Neural progenitor cell (in vitro differentiated cells): Measurements from ENCODE around the gene HMX2. TPM values are rescaled to one million over a fixed set of nuclear protein-coding genes. Genes with fewer than 3 reads are reported as not detected.

Experiments used
- DNase-seq: peaks from one replicate; pipeline ENCODE4 v3.0.0-alpha.2; 2016; ENCODE audit warnings: low spot score
- H2AFZ ChIP-seq: fragments of 200-600 bp; sonication (generic); replicated peaks from 2 replicates; pipeline ENCODE4 v1.6.1; 2016; ENCODE audit warnings: antibody characterized with exemption
- H3F3A ChIP-seq: fragments of 200-600 bp; sonication (generic); 2 replicates; pipeline ENCODE4 v1.6.1; 2016; ENCODE audit warnings: antibody characterized with exemption, low read depth
- H3K27ac ChIP-seq: fragments of 200-600 bp; sonication (generic); 2 replicates; pipeline ENCODE4 v1.5.1; 2016; ENCODE audit warnings: mild to moderate bottlenecking
- H3K27me3 ChIP-seq: fragments of 200-600 bp; sonication (generic); 2 replicates; pipeline ENCODE4 v1.6.1; 2016; ENCODE audit warnings: mild to moderate bottlenecking, moderate library complexity
- H3K36me3 ChIP-seq: fragments of 200-600 bp; sonication (generic); 2 replicates; pipeline ENCODE4 v1.5.1; 2016
- H3K4me1 ChIP-seq: fragments of 200-600 bp; sonication (generic); 2 replicates; pipeline ENCODE4 v1.6.1; 2016; ENCODE audit warnings: mixed run types
- H3K4me2 ChIP-seq: fragments of 200-600 bp; sonication (generic); 2 replicates; pipeline ENCODE4 v1.6.1; 2016
- H3K4me3 ChIP-seq: fragments of 200-600 bp; sonication (generic); 2 replicates; pipeline ENCODE4 v1.5.1; 2016
- H3K79me2 ChIP-seq: fragments of 200-600 bp; sonication (generic); 2 replicates; pipeline ENCODE4 v1.6.1; 2016; ENCODE audit warnings: low read depth
- H3K9ac ChIP-seq: fragments of 200-600 bp; sonication (generic); 2 replicates; pipeline ENCODE4 v1.6.1; 2016
- H3K9me3 ChIP-seq: fragments of 200-600 bp; sonication (generic); 2 replicates; pipeline ENCODE4 v1.5.1; 2016; ENCODE audit warnings: low read depth
- H4K20me1 ChIP-seq: fragments of 200-600 bp; sonication (generic); 2 replicates; pipeline ENCODE4 v1.6.1; 2016; ENCODE audit warnings: low read depth
- H3K27ac Mint-ChIP-seq: 3 replicates; pipeline ENCODE4 v1.8.0; 2021; ENCODE audit warnings: mixed read lengths
- H3K27me3 Mint-ChIP-seq: 2 replicates; pipeline ENCODE4 v1.8.0; 2022; ENCODE audit warnings: low read depth, mild to moderate bottlenecking, inconsistent platforms, moderate library complexity, mixed read lengths; ENCODE audit not compliant: insufficient read depth
- H3K36me3 Mint-ChIP-seq: 3 replicates; pipeline ENCODE4 v1.8.0; 2021; ENCODE audit warnings: mixed read lengths
- H3K4me1 Mint-ChIP-seq: 3 replicates; pipeline ENCODE4 v1.8.0; 2021; ENCODE audit warnings: mixed read lengths
- H3K4me3 Mint-ChIP-seq: 3 replicates; pipeline ENCODE4 v1.8.0; 2021; ENCODE audit warnings: mild to moderate bottlenecking, moderate library complexity, mixed read lengths
- H3K9me3 Mint-ChIP-seq: 3 replicates; pipeline ENCODE4 v1.8.0; 2020; ENCODE audit warnings: mixed read lengths
- EZH2 ChIP-seq: fragments of 200-600 bp; sonication (generic); IDR thresholded peaks from 2 replicates; pipeline ENCODE4 v1.6.1; 2017; ENCODE audit warnings: antibody characterized with exemption, mild to moderate bottlenecking, moderate library complexity
- EZH2phosphoT487 ChIP-seq: fragments of 200-600 bp; sonication (generic); IDR thresholded peaks from 2 replicates; pipeline ENCODE4 v1.6.1; 2017; ENCODE audit warnings: antibody characterized with exemption
- total RNA-seq: library from RNA; depleted of rRNA; stranded (reverse); fragments of >200 nt; gene quantifications from 2 replicates; pipeline ENCODE4 v1.2.3, GENCODE V29; 2015; ENCODE audit warnings: low replicate concordance
- TF ChIP-seq, protein P1 (sequence below): fragments of 200-600 bp; sonication (generic); IDR thresholded peaks from 2 replicates; pipeline ENCODE4 v1.5.1; 2017; ENCODE audit warnings: antibody characterized with exemption, mild to moderate bottlenecking

Gene HMX2
- total RNA-seq, 1 donor from 2014 or later: 0.21 TPM

DNA sequence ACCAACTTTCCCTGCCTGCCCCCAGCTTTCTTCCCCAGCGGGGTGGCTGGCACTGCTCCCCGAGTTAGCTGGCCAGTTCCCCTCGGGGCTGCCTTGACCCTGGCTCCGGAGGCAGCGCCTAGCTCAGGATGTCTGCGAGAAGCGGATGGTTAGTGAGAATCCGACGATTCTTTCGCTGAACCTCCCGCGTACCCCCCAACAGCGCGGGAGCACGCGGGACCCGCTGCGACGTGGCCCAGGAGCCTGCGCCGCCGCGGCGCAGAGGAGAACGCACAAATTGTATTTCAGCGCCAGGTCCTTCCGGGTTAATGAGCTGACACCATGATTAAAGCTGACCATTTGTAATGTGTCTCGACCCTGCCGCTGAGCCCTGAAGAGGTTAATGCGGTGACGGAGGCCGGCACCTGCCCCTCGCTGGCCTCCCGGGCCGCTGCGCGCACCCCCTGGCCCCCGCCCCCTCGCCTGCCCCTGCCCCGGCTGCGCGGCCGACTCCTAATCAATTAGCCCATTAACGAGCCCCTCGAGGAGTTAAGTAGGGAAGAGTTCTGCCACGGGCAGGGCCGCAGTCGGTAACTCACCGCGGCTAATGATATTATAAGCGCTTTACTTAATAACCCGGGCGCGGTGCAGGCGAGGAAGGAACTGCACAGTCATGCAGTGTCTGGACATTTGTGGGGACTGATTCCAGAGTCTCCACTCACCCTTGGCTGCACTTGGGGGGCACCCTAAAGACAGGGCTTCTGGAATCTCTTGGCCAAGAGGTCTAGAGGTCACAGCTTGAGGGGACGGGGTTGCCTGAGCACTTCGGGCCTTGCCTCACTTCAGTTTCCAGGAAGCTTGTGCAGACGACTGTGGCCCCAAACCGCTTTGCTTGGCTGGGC lies 1.7 kb upstream of the HMX2 start:
- Mint-ChIP-seq H3K27ac (no peak overlapping the region), H3K27me3 (peaks cover 86% of the 10 kb centered on the region), H3K36me3 (no peaks in the 10 kb centered on the region), H3K4me3 (peak overlapping the region; percentile 73), H3K9me3 (peaks cover 2% of the 10 kb centered on the region), H3K4me1 (peaks cover 30% of the 10 kb centered on the region)
- peak overlapping the region; percentile 19 for H3K4me3 ChIP-seq
- H3K4me1 ChIP-seq: peaks cover 45% of the 10 kb centered on the region
- H3K4me2 ChIP-seq: peak overlapping the region; percentile 71
- no peak overlapping the region for H3K9ac ChIP-seq
- no peaks in the 10 kb centered on the region for H3K9me3 ChIP-seq
- H3K36me3 ChIP-seq: no peaks in the 10 kb centered on the region
- DNase-seq: peak; percentile 71
- H3K79me2 ChIP-seq: no peaks in the 10 kb centered on the region
- H3K27ac ChIP-seq: no peak overlapping the region
- peaks cover 53% of the 10 kb centered on the region for H3F3A ChIP-seq
- peaks cover 90% of the 10 kb centered on the region for H4K20me1 ChIP-seq
- H3K27me3 ChIP-seq: peaks cover 100% of the 10 kb centered on the region
- H2AFZ ChIP-seq: no peak overlapping the region
- TF ChIP-seq, protein P1, sequence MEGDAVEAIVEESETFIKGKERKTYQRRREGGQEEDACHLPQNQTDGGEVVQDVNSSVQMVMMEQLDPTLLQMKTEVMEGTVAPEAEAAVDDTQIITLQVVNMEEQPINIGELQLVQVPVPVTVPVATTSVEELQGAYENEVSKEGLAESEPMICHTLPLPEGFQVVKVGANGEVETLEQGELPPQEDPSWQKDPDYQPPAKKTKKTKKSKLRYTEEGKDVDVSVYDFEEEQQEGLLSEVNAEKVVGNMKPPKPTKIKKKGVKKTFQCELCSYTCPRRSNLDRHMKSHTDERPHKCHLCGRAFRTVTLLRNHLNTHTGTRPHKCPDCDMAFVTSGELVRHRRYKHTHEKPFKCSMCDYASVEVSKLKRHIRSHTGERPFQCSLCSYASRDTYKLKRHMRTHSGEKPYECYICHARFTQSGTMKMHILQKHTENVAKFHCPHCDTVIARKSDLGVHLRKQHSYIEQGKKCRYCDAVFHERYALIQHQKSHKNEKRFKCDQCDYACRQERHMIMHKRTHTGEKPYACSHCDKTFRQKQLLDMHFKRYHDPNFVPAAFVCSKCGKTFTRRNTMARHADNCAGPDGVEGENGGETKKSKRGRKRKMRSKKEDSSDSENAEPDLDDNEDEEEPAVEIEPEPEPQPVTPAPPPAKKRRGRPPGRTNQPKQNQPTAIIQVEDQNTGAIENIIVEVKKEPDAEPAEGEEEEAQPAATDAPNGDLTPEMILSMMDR: no peak
- TF ChIP-seq EZH2 (peak; percentile 85), EZH2phosphoT487 (peak; percentile 73)

DNA sequence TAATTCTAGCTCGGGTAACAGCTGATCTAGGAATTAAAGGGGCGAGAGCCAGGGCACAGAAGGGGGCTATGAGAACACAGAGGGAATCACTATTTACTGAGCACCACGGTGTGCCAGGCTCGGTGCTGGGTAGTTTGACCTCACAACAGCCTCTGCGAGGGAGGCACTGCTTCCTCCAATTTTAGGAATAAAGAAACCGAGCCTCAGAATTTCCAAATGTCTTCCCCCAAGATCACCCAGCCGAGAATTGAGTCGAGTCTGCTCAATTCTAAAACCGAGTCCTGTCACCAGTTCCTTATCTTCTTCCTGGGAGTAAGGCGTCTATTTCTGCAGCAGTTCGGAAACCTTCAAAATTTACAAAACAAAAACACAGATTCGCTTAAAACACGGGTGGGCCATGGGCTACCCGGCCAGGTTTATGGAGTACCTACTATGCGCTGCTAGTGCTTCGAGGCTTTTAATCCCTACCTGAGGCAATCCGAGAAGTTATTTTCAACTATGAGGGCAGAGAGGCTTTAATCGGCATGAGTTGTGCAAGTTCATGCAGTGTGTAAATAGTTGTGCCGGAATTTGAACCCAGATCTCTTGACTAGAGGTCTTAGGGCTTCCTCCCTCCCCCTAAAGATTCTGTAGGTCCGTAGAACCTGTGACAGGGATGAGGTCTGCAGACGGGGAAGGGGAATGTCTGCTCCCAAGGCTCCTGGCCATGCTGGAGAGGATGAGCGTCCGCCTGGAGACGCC lies 872 bp upstream of the HMX2 start:
- Mint-ChIP-seq H3K4me1 (peaks cover 36% of the 10 kb centered on the region), H3K4me3 (peak overlapping the region; percentile 73), H3K27me3 (peaks cover 86% of the 10 kb centered on the region), H3K36me3 (no peaks in the 10 kb centered on the region), H3K27ac (no peak overlapping the region), H3K9me3 (peaks cover 2% of the 10 kb centered on the region)
- Histone ChIP-seq H3K4me3 (no peak overlapping the region), H3K27ac (no peak overlapping the region), H3F3A (peaks cover 61% of the 10 kb centered on the region), H3K27me3 (peaks cover 100% of the 10 kb centered on the region), H4K20me1 (peaks cover 90% of the 10 kb centered on the region), H3K79me2 (no peaks in the 10 kb centered on the region), H3K9me3 (no peaks in the 10 kb centered on the region), H3K36me3 (no peaks in the 10 kb centered on the region), H2AFZ (no peak overlapping the region), H3K9ac (no peak overlapping the region), H3K4me1 (peaks cover 50% of the 10 kb centered on the region), H3K4me2 (peak overlapping the region; percentile 77)
- TF ChIP-seq EZH2phosphoT487 (peak; percentile 17), EZH2 (no peak)
- TF ChIP-seq, protein P1: no peak
- DNase-seq: no peak

DNA sequence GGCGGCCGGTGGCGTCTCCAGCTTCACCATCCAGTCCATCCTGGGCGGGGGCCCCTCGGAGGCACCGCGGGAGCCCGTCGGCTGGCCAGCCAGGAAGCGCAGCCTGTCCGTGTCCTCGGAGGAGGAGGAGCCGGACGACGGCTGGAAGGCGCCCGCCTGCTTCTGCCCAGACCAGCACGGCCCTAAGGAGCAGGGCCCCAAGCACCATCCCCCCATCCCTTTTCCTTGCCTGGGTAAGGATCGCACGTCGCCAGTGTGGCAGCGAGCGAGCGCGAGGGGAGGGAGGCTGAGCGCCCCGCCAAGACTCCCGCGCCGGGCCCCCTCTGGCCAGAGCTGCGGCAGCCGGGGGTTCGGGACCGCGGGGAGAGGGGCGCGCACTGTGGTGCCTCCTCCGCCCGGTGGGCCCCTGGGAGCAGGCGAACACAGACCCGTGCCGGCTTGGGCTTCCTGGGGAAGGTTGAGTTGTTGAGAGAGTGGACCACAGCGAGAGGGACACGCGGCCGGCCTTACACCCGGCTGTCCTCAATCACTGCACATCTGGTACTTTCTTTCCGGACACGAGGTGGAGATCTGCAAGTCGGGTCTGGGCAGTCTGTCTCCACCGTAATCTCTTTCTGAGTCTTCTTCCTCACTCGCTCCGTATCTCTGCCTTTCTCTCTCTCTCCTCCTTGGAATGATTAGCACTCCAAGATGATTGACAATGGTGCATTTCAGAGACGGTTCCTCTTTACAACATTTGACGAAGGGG lies 652 bp downstream of the HMX2 start:
- no peak overlapping the region for H3K27ac Mint-ChIP-seq
- H3K4me3 ChIP-seq: peak overlapping the region; percentile 41

More for the DNA sequence above, 652 bp downstream of the HMX2 start:
- Mint-ChIP-seq H3K4me1 (peaks cover 34% of the 10 kb centered on the region), H3K27me3 (peaks cover 76% of the 10 kb centered on the region), H3K36me3 (no peaks in the 10 kb centered on the region), H3K9me3 (peaks cover 2% of the 10 kb centered on the region), H3K4me3 (peak overlapping the region; percentile 68)
- Histone ChIP-seq H3F3A (peaks cover 56% of the 10 kb centered on the region), H3K79me2 (no peaks in the 10 kb centered on the region), H3K4me2 (peak overlapping the region; percentile 77), H3K9me3 (no peaks in the 10 kb centered on the region), H3K27ac (no peak overlapping the region), H3K36me3 (no peaks in the 10 kb centered on the region), H3K4me1 (peaks cover 37% of the 10 kb centered on the region), H3K9ac (no peak overlapping the region), H2AFZ (no peak overlapping the region), H4K20me1 (peaks cover 76% of the 10 kb centered on the region), H3K27me3 (peaks cover 100% of the 10 kb centered on the region)
- DNase-seq: peak; percentile 66
- TF ChIP-seq, protein P1: no peak
- peak; percentile 70 for TF ChIP-seq EZH2
- peak; percentile 67 for TF ChIP-seq EZH2phosphoT487
